HG02938 (cell line): Measurements from ENCODE around the gene MYO15B.

Experiments used
- ATAC-seq: cut with Tn5 transposase; IDR thresholded peaks from one replicate; pipeline ENCODE4 v1.9.1; 2021; ENCODE audit warnings: mild to moderate bottlenecking, moderate library complexity; ENCODE audit not compliant: unreplicated experiment

Gene MYO15B

GRCh38 chr17:75622771-75623273 lies 35.2 kb downstream of the MYO15B start:
- no peak for ATAC-seq

GRCh38 chr17:75623386-75623785 lies 35.8 kb downstream of the MYO15B start:
- no peak for ATAC-seq

GRCh38 chr17:75624021-75624420 lies 36.4 kb downstream of the MYO15B start:
- no peak for ATAC-seq

- no peak for ATAC-seq
Measured at GRCh38 chr17:75624714-75625345, 37.2 kb downstream of the MYO15B start.

- no peak for ATAC-seq
Measured at GRCh38 chr17:75625813-75626486, 38.4 kb downstream of the MYO15B start.

GRCh38 chr17:75626496-75627038 lies 39.0 kb downstream of the MYO15B start:
- no peak for ATAC-seq

- ATAC-seq = no peak
Measured at GRCh38 chr17:75627094-75627493, 39.5 kb downstream of the MYO15B start.

- no peak for ATAC-seq
Measured at GRCh38 chr17:75628425-75628824, 40.8 kb downstream of the MYO15B start.

GRCh38 chr17:75629157-75629556 lies 41.6 kb downstream of the MYO15B start:
- no peak for ATAC-seq

GRCh38 chr17:75630071-75630917 lies 42.7 kb downstream of the MYO15B start:
- no peak for ATAC-seq

- no peak for ATAC-seq
Measured at GRCh38 chr17:75631353-75631752, 43.8 kb downstream of the MYO15B start.

GRCh38 chr17:75632428-75632827 lies 44.8 kb downstream of the MYO15B start:
- ATAC-seq = no peak

GRCh38 chr17:75632863-75633485 lies 45.4 kb downstream of the MYO15B start, which contains the start of gene SMIM5:
Gene SMIM5, plus strand, starts transcription at chr17:75633434. Its CDS starts 6,768 bp downstream, at chr17:75640202.
- no peak for ATAC-seq

GRCh38 chr17:75633486-75634375 lies 46.1 kb downstream of the MYO15B start:
- ATAC-seq = no peak

- no peak for ATAC-seq
Measured at GRCh38 chr17:75634376-75634740, 46.8 kb downstream of the MYO15B start.

- no peak for ATAC-seq
Measured at GRCh38 chr17:75634754-75635609, 47.4 kb downstream of the MYO15B start.

GRCh38 chr17:75635610-75636202 lies 48.1 kb downstream of the MYO15B start:
- ATAC-seq = no peak

GRCh38 chr17:75636381-75637142 lies 49.0 kb downstream of the MYO15B start:
- ATAC-seq = no peak
